Activated naive CD8-positive, alpha-beta T cell treated with anti-CD3 and anti-CD28 coated beads, Interleukin-2, amount 10 ng/mL, durations not matched to agents 7 days and 5 days (primary cell): ENCODE results near the gene ELMO1. TPM values are rescaled to one million over a fixed set of nuclear protein-coding genes. Genes with fewer than 3 reads are reported as not detected.

ENCODE experiments used
- ATAC-seq: fragments of 150-1000 bp; cut with Tn5 transposase; one replicate; pipeline ENCODE4 v1.10.0; 2021; ENCODE audit warnings: low read depth, moderate library complexity
- POLR2A ChIA-PET: fragments of 350-600 bp; sonication (Branson Sonifier 250); formaldehyde crosslinking; loops from one replicate; lab custom pipeline; 2021; ENCODE audit warnings: antibody characterized with exemption; lab: Charles Lee
- DNase-seq: peaks from one replicate; pipeline ENCODE4 v3.0.0; 2021
- H3K27ac Mint-ChIP-seq: one replicate; pipeline ENCODE4 v1.8.0; 2022; ENCODE audit warnings: mild to moderate bottlenecking, mixed read lengths
- H3K27me3 Mint-ChIP-seq: one replicate; pipeline ENCODE4 v1.8.0; 2022; ENCODE audit warnings: mild to moderate bottlenecking, moderate library complexity, mixed read lengths
- H3K36me3 Mint-ChIP-seq: one replicate; pipeline ENCODE4 v1.8.0; 2021; ENCODE audit warnings: mild to moderate bottlenecking, mixed read lengths
- H3K4me1 Mint-ChIP-seq: one replicate; pipeline ENCODE4 v1.8.0; 2021; ENCODE audit warnings: mixed read lengths
- H3K4me3 Mint-ChIP-seq: one replicate; pipeline ENCODE4 v1.8.0; 2022; ENCODE audit warnings: mild to moderate bottlenecking, moderate library complexity, mixed read lengths
- H3K9me3 Mint-ChIP-seq: one replicate; pipeline ENCODE4 v1.8.0; 2021; ENCODE audit warnings: mixed read lengths
- total RNA-seq, 2 experiments: library from RNA; stranded (reverse); gene quantifications; one replicate each; pipeline ENCODE4 v1.2.3, GENCODE V29; 2021

Gene ELMO1
- total RNA-seq, 2 experiments from 2014 or later, result 73.4 to 78.6 TPM

GRCh38 chr7:37180828-37181549 is 267.7 kb downstream of the ELMO1 start:
- H3K27ac Mint-ChIP-seq, result peak overlapping the region; percentile 44
- H3K27me3 Mint-ChIP-seq, result no peaks in the 10 kb centered on the region
- peaks cover 19% of the 10 kb centered on the region for H3K36me3 Mint-ChIP-seq
- POLR2A ChIA-PET, result no interaction called here
- H3K9me3 Mint-ChIP-seq, result peaks cover 2% of the 10 kb centered on the region
- ATAC-seq, result no peak
- no peak for DNase-seq
- H3K4me3 Mint-ChIP-seq, result no peak overlapping the region
- H3K4me1 Mint-ChIP-seq, result peaks cover 10% of the 10 kb centered on the region

GRCh38 chr7:37176079-37176478 is 272.6 kb downstream of the ELMO1 start:
- Mint-ChIP-seq H3K9me3 (peaks cover 2% of the 10 kb centered on the region), H3K36me3 (peaks cover 34% of the 10 kb centered on the region), H3K4me1 (peaks cover 24% of the 10 kb centered on the region), H3K4me3 (no peak overlapping the region), H3K27ac (no peak overlapping the region), H3K27me3 (no peaks in the 10 kb centered on the region)
- no peak for DNase-seq
- no peak for ATAC-seq
- POLR2A ChIA-PET, result no interaction called here

GRCh38 chr7:37174460-37174859 is 274.2 kb downstream of the ELMO1 start:
- H3K36me3 Mint-ChIP-seq, result peaks cover 43% of the 10 kb centered on the region
- ATAC-seq (no peak), DNase-seq (no peak)
- H3K4me1 Mint-ChIP-seq, result peaks cover 24% of the 10 kb centered on the region
- POLR2A ChIA-PET, result no interaction called here
- no peak overlapping the region for H3K4me3 Mint-ChIP-seq
- H3K9me3 Mint-ChIP-seq, result peaks cover 4% of the 10 kb centered on the region
- H3K27me3 Mint-ChIP-seq, result no peaks in the 10 kb centered on the region
- H3K27ac Mint-ChIP-seq, result no peak overlapping the region

GRCh38 chr7:37173670-37174069 is 275.0 kb downstream of the ELMO1 start:
- DNase-seq, result no peak
- ATAC-seq, result peak; percentile 60
- Mint-ChIP-seq H3K36me3 (peaks cover 47% of the 10 kb centered on the region), H3K27me3 (no peaks in the 10 kb centered on the region), H3K9me3 (peaks cover 7% of the 10 kb centered on the region), H3K27ac (peak overlapping the region; percentile 66), H3K4me1 (peaks cover 24% of the 10 kb centered on the region), H3K4me3 (peak overlapping the region; percentile 43)
- POLR2A ChIA-PET, result interaction anchor here (0.7 kb wide), 1 partner anchor 1373 kb away, joined by 3 read pairs; the partner anchor contains the start of gene SEPTIN7

- no peaks in the 10 kb centered on the region for H3K4me1 Mint-ChIP-seq
- H3K27me3 Mint-ChIP-seq, result no peaks in the 10 kb centered on the region
- no peak overlapping the region for H3K4me3 Mint-ChIP-seq
- POLR2A ChIA-PET, result no interaction called here
- H3K36me3 Mint-ChIP-seq, result peaks cover 18% of the 10 kb centered on the region
- no peak overlapping the region for H3K27ac Mint-ChIP-seq
- ATAC-seq (no peak), DNase-seq (no peak)
- no peaks in the 10 kb centered on the region for H3K9me3 Mint-ChIP-seq
Observed at GRCh38 chr7:37162106-37162505, 286.6 kb downstream of the ELMO1 start.

- no peak for ATAC-seq
- Mint-ChIP-seq H3K4me1 (peaks cover 2% of the 10 kb centered on the region), H3K36me3 (peaks cover 25% of the 10 kb centered on the region), H3K9me3 (peaks cover 4% of the 10 kb centered on the region), H3K27me3 (no peaks in the 10 kb centered on the region), H3K27ac (no peak overlapping the region), H3K4me3 (no peak overlapping the region)
- DNase-seq, result no peak
- POLR2A ChIA-PET, result no interaction called here
Observed at GRCh38 chr7:37160656-37161055, 288.0 kb downstream of the ELMO1 start.

GRCh38 chr7:37153376-37153775 is 295.3 kb downstream of the ELMO1 start:
- Mint-ChIP-seq H3K9me3 (peaks cover 10% of the 10 kb centered on the region), H3K4me1 (peaks cover 7% of the 10 kb centered on the region), H3K27ac (no peak overlapping the region), H3K4me3 (no peak overlapping the region), H3K27me3 (no peaks in the 10 kb centered on the region), H3K36me3 (peaks cover 33% of the 10 kb centered on the region)
- POLR2A ChIA-PET, result no interaction called here
- DNase-seq, result no peak
- no peak for ATAC-seq

- Mint-ChIP-seq H3K27ac (no peak overlapping the region), H3K4me1 (peaks cover 7% of the 10 kb centered on the region)
Observed at GRCh38 chr7:37151741-37152413, 296.8 kb downstream of the ELMO1 start.

GRCh38 chr7:37150856-37151255 is 297.8 kb downstream of the ELMO1 start:
- ATAC-seq (no peak), DNase-seq (no peak)
- no peaks in the 10 kb centered on the region for H3K27me3 Mint-ChIP-seq
- no peak overlapping the region for H3K4me3 Mint-ChIP-seq
- POLR2A ChIA-PET, result no interaction called here
- H3K9me3 Mint-ChIP-seq, result peaks cover 10% of the 10 kb centered on the region
- H3K36me3 Mint-ChIP-seq, result peaks cover 30% of the 10 kb centered on the region
- peaks cover 7% of the 10 kb centered on the region for H3K4me1 Mint-ChIP-seq
- no peak overlapping the region for H3K27ac Mint-ChIP-seq

More at GRCh38 chr7:37151741-37152413, 296.8 kb downstream of the ELMO1 start:
- peaks cover 35% of the 10 kb centered on the region for H3K36me3 Mint-ChIP-seq
- POLR2A ChIA-PET, result no interaction called here
- H3K9me3 Mint-ChIP-seq, result peaks cover 12% of the 10 kb centered on the region
- H3K4me3 Mint-ChIP-seq, result no peak overlapping the region
- ATAC-seq (no peak), DNase-seq (no peak)
- H3K27me3 Mint-ChIP-seq, result no peaks in the 10 kb centered on the region

- H3K36me3 Mint-ChIP-seq, result peaks cover 27% of the 10 kb centered on the region
- peaks cover 7% of the 10 kb centered on the region for H3K9me3 Mint-ChIP-seq
- H3K4me3 Mint-ChIP-seq, result no peak overlapping the region
- peaks cover 5% of the 10 kb centered on the region for H3K4me1 Mint-ChIP-seq
- no peak overlapping the region for H3K27ac Mint-ChIP-seq
- POLR2A ChIA-PET, result no interaction called here
- ATAC-seq (no peak), DNase-seq (no peak)
- H3K27me3 Mint-ChIP-seq, result no peaks in the 10 kb centered on the region
Observed at GRCh38 chr7:37150180-37150579, 298.5 kb downstream of the ELMO1 start.

GRCh38 chr7:37149773-37150124 is 298.9 kb downstream of the ELMO1 start:
- DNase-seq (no peak), ATAC-seq (no peak)
- H3K36me3 Mint-ChIP-seq, result peaks cover 24% of the 10 kb centered on the region
- no peak overlapping the region for H3K4me3 Mint-ChIP-seq
- H3K27me3 Mint-ChIP-seq, result no peaks in the 10 kb centered on the region
- peaks cover 6% of the 10 kb centered on the region for H3K9me3 Mint-ChIP-seq
- peaks cover 5% of the 10 kb centered on the region for H3K4me1 Mint-ChIP-seq
- POLR2A ChIA-PET, result no interaction called here
- H3K27ac Mint-ChIP-seq, result no peak overlapping the region

GRCh38 chr7:37149051-37149772 is 299.5 kb downstream of the ELMO1 start:
- DNase-seq, result no peak
- Mint-ChIP-seq H3K4me3 (no peak overlapping the region), H3K27me3 (no peaks in the 10 kb centered on the region), H3K4me1 (peaks cover under 1% of the 10 kb centered on the region), H3K36me3 (peaks cover 19% of the 10 kb centered on the region), H3K27ac (no peak overlapping the region), H3K9me3 (peaks cover 2% of the 10 kb centered on the region)
- no peak for ATAC-seq
- POLR2A ChIA-PET, result no interaction called here

GRCh38 chr7:37145682-37146081 is 303.0 kb downstream of the ELMO1 start:
- Mint-ChIP-seq H3K9me3 (peaks cover 7% of the 10 kb centered on the region), H3K4me1 (peaks cover 2% of the 10 kb centered on the region), H3K27me3 (no peaks in the 10 kb centered on the region), H3K36me3 (peaks cover 28% of the 10 kb centered on the region), H3K27ac (no peak overlapping the region), H3K4me3 (no peak overlapping the region)
- DNase-seq (no peak), ATAC-seq (no peak)
- POLR2A ChIA-PET, result no interaction called here
